ENCODE data around the gene KLHL33. TPM values are rescaled to one million over a fixed set of nuclear protein-coding genes. Genes with fewer than 3 reads are reported as not detected.

The KLHL33 gene
- polyA plus RNA-seq, 3 donors: 0.04 TPM; not detected in 2

- H3K4me2 ChIP-seq (replicated peaks; ENCODE audit: extremely low read depth, low read length, poor library complexity, severe bottlenecking): peak overlapping the region; percentile 58
- Mint-ChIP-seq H3K4me1 (peaks cover 55% of the 10 kb centered on the region), H3K9me3 (peaks cover 0 to 9% (median 0%) of the 10 kb centered on the region in 7 donors), H3K27me3 (ENCODE audit: low read depth in 3 of 3) (peaks cover 0 to 3% (median 0%) of the 10 kb centered on the region in 3 donors), H3K4me3 (no peak overlapping the region), H3K36me3 (peaks cover 0 to 2% of the 10 kb centered on the region in 2 donors), H3K27ac (peak overlapping the region in 1 of 7 donors; percentile 54)
- peak overlapping the region; percentile 56 for H2AFZ ChIP-seq (ENCODE audit: insufficient read depth, low read depth, low read length, poor library complexity, severe bottlenecking)
- no peaks in the 10 kb centered on the region for H4K20me1 ChIP-seq (ENCODE audit: insufficient read depth, low read length)
- no peaks in the 10 kb centered on the region for H3K79me2 ChIP-seq (ENCODE audit: insufficient read depth, low read length)
- TF ChIP-seq CTCF (IDR thresholded peaks at IDR 0.05): no peak
- H3K4me3 ChIP-seq (replicated peaks in 1 of 3; ENCODE audit: low read depth in 2 of 3, low read length in 3 of 3): peak overlapping the region in 1 of 3 experiments; percentile 38
- WGBS (ENCODE audit: insufficient coverage): 100% methylated on average over 1 of the region's 5 CpGs
- intact Hi-C loops (cut with micrococcal nuclease): no loop called here
- peak overlapping the region in 1 of 2 donors; percentile 21 for H3K27ac ChIP-seq (ENCODE audit: low read depth in 1 of 2, low read length in 2 of 2)
- H3K4me1 ChIP-seq (ENCODE audit: control insufficient read depth in 1 of 2, insufficient read depth in 2 of 2, low read length in 2 of 2): peaks cover 52 to 58% of the 10 kb centered on the region in 2 donors
- no peak overlapping the region for H3K9ac ChIP-seq (ENCODE audit: insufficient read depth, low read length, poor library complexity, severe bottlenecking)
- no peak for DNase-seq
- H3K9me3 ChIP-seq (replicated peaks in 1 of 2; ENCODE audit: control insufficient read depth in 1 of 2, insufficient read depth in 1 of 2, low read length in 2 of 2): no peaks in the 10 kb centered on the region
- H3K27me3 ChIP-seq (ENCODE audit: control insufficient read depth in 2 of 2, insufficient read depth in 2 of 2, low read length in 2 of 2): no peaks in the 10 kb centered on the region
- peaks cover 0 to 7% of the 10 kb centered on the region in 2 donors for H3K36me3 ChIP-seq (replicated peaks in 1 of 2; ENCODE audit: control insufficient read depth in 1 of 2, insufficient read depth in 2 of 2, low read length in 2 of 2)
Measured at GRCh38 chr14:20440465-20440864, 4.5 kb upstream of the KLHL33 start.

GRCh38 chr14:20438664-20439063 is 2.7 kb upstream of the KLHL33 start:
- peaks cover 0 to 2% of the 10 kb centered on the region in 2 donors for H3K36me3 Mint-ChIP-seq
- Histone ChIP-seq H2AFZ (ENCODE audit: insufficient read depth, low read depth, low read length, poor library complexity, severe bottlenecking) (no peak overlapping the region), H4K20me1 (ENCODE audit: insufficient read depth, low read length) (no peaks in the 10 kb centered on the region), H3K36me3 (replicated peaks in 1 of 2; ENCODE audit: control insufficient read depth in 1 of 2, insufficient read depth in 2 of 2, low read length in 2 of 2) (no peaks in the 10 kb centered on the region), H3K4me2 (replicated peaks; ENCODE audit: extremely low read depth, low read length, poor library complexity, severe bottlenecking) (no peak overlapping the region), H3K79me2 (ENCODE audit: insufficient read depth, low read length) (no peaks in the 10 kb centered on the region), H3K9me3 (replicated peaks in 1 of 2; ENCODE audit: control insufficient read depth in 1 of 2, insufficient read depth in 1 of 2, low read length in 2 of 2) (no peaks in the 10 kb centered on the region), H3K9ac (ENCODE audit: insufficient read depth, low read length, poor library complexity, severe bottlenecking) (no peak overlapping the region), H3K27ac (ENCODE audit: low read depth in 1 of 2, low read length in 2 of 2) (no peak overlapping the region), H3K4me3 (replicated peaks in 1 of 3; ENCODE audit: low read depth in 2 of 3, low read length in 3 of 3) (no peak overlapping the region), H3K4me1 (ENCODE audit: control insufficient read depth in 1 of 2, insufficient read depth in 2 of 2, low read length in 2 of 2) (peaks cover 42 to 48% of the 10 kb centered on the region in 2 donors), H3K27me3 (ENCODE audit: control insufficient read depth in 2 of 2, insufficient read depth in 2 of 2, low read length in 2 of 2) (no peaks in the 10 kb centered on the region)
- WGBS (ENCODE audit: insufficient coverage): 97% methylated on average over 4 of the region's 7 CpGs
- DNase-seq: no peak
- H3K27me3 Mint-ChIP-seq (ENCODE audit: low read depth in 3 of 3): peaks cover 0 to 5% (median 0%) of the 10 kb centered on the region in 3 donors
- H3K27ac Mint-ChIP-seq: no peak overlapping the region
- peaks cover 0 to 9% (median 3%) of the 10 kb centered on the region in 7 donors for H3K9me3 Mint-ChIP-seq
- intact Hi-C loops (cut with micrococcal nuclease): no loop called here
- TF ChIP-seq CTCF (IDR thresholded peaks at IDR 0.05): no peak
- peaks cover 55% of the 10 kb centered on the region for H3K4me1 Mint-ChIP-seq
- H3K4me3 Mint-ChIP-seq: no peak overlapping the region
